AG10803 (cell line): ENCODE data around the gene CHRND.
"Not testable (repeated sequence)": the region's sequence is repeated elsewhere in the genome, so short reads cannot be mapped to it uniquely, and the experiment has no call there.

ENCODE experiments used
- DNase-seq: peaks from one replicate; pipeline ENCODE4 v3.0.0; 2010; ENCODE audit warnings: low read depth
- H3K4me3 ChIP-seq: 2 replicates; pipeline ENCODE4 v1.5.1; 2011; ENCODE audit warnings: mild to moderate bottlenecking, low read length, control low read depth
- TF ChIP-seq, protein P1 (sequence below): conservative IDR thresholded peaks from 2 replicates; pipeline ENCODE4 v1.5.1; 2011; ENCODE audit warnings: mild to moderate bottlenecking, low read length, control low read depth, inconsistent platforms

Gene CHRND

GRCh38 chr2:232567721-232568120, 41.8 kb downstream of the CHRND start:
- H3K4me3 ChIP-seq: no peak overlapping the region
- TF ChIP-seq, protein P1, sequence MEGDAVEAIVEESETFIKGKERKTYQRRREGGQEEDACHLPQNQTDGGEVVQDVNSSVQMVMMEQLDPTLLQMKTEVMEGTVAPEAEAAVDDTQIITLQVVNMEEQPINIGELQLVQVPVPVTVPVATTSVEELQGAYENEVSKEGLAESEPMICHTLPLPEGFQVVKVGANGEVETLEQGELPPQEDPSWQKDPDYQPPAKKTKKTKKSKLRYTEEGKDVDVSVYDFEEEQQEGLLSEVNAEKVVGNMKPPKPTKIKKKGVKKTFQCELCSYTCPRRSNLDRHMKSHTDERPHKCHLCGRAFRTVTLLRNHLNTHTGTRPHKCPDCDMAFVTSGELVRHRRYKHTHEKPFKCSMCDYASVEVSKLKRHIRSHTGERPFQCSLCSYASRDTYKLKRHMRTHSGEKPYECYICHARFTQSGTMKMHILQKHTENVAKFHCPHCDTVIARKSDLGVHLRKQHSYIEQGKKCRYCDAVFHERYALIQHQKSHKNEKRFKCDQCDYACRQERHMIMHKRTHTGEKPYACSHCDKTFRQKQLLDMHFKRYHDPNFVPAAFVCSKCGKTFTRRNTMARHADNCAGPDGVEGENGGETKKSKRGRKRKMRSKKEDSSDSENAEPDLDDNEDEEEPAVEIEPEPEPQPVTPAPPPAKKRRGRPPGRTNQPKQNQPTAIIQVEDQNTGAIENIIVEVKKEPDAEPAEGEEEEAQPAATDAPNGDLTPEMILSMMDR: no peak
- no peak for DNase-seq

- H3K4me3 ChIP-seq: no peak overlapping the region
- DNase-seq: peak; percentile 92
- TF ChIP-seq, protein P1: no peak
Observed at GRCh38 chr2:232568161-232568560, 42.2 kb downstream of the CHRND start.

- TF ChIP-seq, protein P1: no peak
- no peak for DNase-seq
- no peak overlapping the region for H3K4me3 ChIP-seq
Observed at GRCh38 chr2:232569541-232569940, 43.6 kb downstream of the CHRND start.

- DNase-seq: not testable (repeated sequence)
Observed at GRCh38 chr2:232570481-232570880, 44.5 kb downstream of the CHRND start.

DNA sequence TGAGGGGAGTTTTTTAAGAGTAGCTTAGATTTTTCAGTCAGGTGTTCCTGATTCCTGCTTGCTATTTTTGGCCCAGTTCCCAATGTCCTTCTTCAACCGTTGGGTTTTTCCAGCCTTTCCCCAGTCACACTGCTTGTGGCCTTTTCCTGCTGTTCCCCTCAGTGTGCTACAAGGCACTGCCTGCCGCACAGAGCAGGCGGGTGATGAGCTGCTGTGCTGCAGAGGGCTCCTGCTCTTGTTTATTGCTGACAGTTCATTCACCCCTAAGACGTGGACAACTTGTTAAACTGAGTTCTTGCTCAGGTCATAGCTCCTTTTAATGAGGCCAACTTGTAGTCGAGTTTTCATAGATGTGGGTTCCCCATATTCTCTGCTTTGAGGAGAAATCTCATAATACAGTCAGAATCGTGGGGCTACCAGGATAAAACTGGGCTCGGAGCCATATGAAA, 45.1 kb downstream of the CHRND start:
- no peak for DNase-seq
- TF ChIP-seq, protein P1: no peak
- no peak overlapping the region for H3K4me3 ChIP-seq

More at GRCh38 chr2:232570481-232570880, 44.5 kb downstream of the CHRND start:
- not testable (repeated sequence) for H3K4me3 ChIP-seq

DNA sequence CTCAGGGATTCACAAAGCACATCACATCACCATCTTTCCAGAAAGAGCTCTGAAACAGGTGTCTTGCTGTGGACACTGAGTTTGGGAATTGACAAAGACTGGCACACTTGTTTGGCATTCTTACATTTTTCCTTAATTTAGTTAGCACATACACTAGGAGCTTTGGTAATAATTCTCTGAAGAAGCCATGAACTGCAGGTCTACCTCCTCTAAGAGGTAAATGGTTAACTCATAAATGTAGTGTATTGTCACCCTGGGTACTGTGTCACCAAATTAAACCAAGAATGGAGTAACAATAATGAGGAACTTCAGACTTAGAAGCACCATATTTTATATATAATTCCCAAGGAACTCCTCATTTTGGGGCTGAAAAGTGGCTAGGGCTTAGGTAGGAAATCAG, 47.1 kb downstream of the CHRND start:
- TF ChIP-seq, protein P1: no peak
- no peak overlapping the region for H3K4me3 ChIP-seq
- DNase-seq: no peak

DNA sequence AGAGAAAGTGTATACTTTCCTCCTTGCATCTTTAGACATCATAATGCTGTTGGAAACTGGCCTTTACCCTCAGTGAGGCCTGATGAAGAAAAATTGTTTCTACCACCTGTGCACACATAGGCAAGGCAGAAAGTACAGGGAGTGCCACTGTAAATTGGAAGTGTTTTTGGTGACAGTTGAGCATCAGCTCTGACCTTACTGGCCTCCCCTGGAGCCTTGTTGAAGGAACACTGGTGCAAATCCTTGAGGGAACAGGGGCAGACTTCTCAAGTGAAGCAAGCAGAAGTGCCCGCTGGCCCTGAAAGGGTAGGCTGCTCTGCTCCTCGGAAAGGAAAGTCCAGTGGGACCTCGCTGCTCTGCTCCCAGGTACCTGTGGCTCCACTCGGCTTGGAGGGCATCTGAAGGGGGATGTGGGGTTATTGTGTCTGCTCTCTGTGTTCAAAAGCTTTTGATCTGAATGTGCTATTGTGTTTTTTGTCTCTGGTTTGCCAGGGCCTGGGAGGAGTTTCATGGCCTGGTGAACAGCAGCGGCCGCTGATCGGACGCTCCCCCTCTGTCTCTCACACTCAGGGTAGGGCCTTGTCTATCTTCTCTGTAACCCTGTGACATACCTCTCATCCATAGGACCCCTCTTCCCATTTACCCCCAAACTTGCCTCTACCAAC, 47.9 kb downstream of the CHRND start:
- DNase-seq: no peak
- TF ChIP-seq, protein P1: no peak
- H3K4me3 ChIP-seq: no peak overlapping the region
